ENCODE measurements around the gene EFNA5. TPM values are rescaled to one million over a fixed set of nuclear protein-coding genes. Genes with fewer than 3 reads are reported as not detected.

EFNA5 gene
- total RNA-seq, 1 experiment from 2014 or later: 0.22 TPM

GRCh38 chr5:107514305-107514704 is 156.4 kb downstream of the EFNA5 start:
- ChIA-PET CTCF (no interaction called here), POLR2A (no interaction called here), RAD21 (ENCODE audit: low non-redundant PET in 1 of 2, low total read pairs in 2 of 2, uncharacterized antibody in 2 of 2, unreplicated experiment in 2 of 2) (no interaction called here)
- no peak overlapping the region for H3K4me2 ChIP-seq (ENCODE audit: low read length)
- intact Hi-C loops (cut with micrococcal nuclease): no loop called here
- ATAC-seq: no peak
- TF ChIP-seq ZBTB33 (IDR thresholded peaks at IDR 0.05; ENCODE audit: extremely low read depth, insufficient replicate concordance, low read length) (no peak), CEBPB (IDR thresholded peaks at IDR 0.05; ENCODE audit: low read depth) (no peak), EZH2 (IDR thresholded peaks at IDR 0.05) (no peak), POLR2A (IDR thresholded peaks at IDR 0.05; ENCODE audit: borderline replicate concordance, extremely low read depth, insufficient read depth, insufficient read length) (no peak), FOSL1 (IDR thresholded peaks at IDR 0.05; ENCODE audit: low read depth) (no peak), EZH2phosphoT487 (IDR thresholded peaks at IDR 0.05; ENCODE audit: borderline replicate concordance) (no peak)
- H3K79me2 ChIP-seq (ENCODE audit: insufficient read depth, low read length): no peaks in the 10 kb centered on the region
- no peak overlapping the region for H3K4me3 ChIP-seq (replicated peaks in 1 of 2; ENCODE audit: low read depth in 1 of 2, low read length in 2 of 2)
- no peak overlapping the region for H3K27ac ChIP-seq (ENCODE audit: low read depth, low read length)
- no peak overlapping the region for H3K9ac ChIP-seq (ENCODE audit: low read length)
- BruUV-seq (replicated peaks): no TSS peak
- H4K20me1 ChIP-seq (ENCODE audit: insufficient read depth): no peaks in the 10 kb centered on the region
- H3K27me3 ChIP-seq (ENCODE audit: insufficient read depth, low read length): no peaks in the 10 kb centered on the region
- H3K36me3 ChIP-seq (ENCODE audit: control insufficient read depth in 1 of 2, insufficient read depth in 2 of 2, low read length in 2 of 2): no peaks in the 10 kb centered on the region
- H3K4me1 ChIP-seq (ENCODE audit: control insufficient read depth in 1 of 2, insufficient read depth in 2 of 2, low read length in 2 of 2): no peaks in the 10 kb centered on the region
- H2AFZ ChIP-seq (ENCODE audit: low read depth, low read length, poor library complexity, severe bottlenecking): no peak overlapping the region
- H3K9me3 ChIP-seq (ENCODE audit: control insufficient read depth in 1 of 2, insufficient read depth in 1 of 2, low read depth in 1 of 2, low read length in 2 of 2): no peaks in the 10 kb centered on the region
- no peaks in the 10 kb centered on the region for H3K9me2 ChIP-seq (ENCODE audit: insufficient read depth)
- no peak for DNase-seq (ENCODE audit: low read depth, low spot score)

GRCh38 chr5:107513337-107514085 is 157.2 kb downstream of the EFNA5 start:
- Histone ChIP-seq H3K4me2 (ENCODE audit: low read length) (no peak overlapping the region), H3K27me3 (ENCODE audit: insufficient read depth, low read length) (no peaks in the 10 kb centered on the region), H3K4me3 (replicated peaks in 1 of 2; ENCODE audit: low read depth in 1 of 2, low read length in 2 of 2) (no peak overlapping the region), H3K9ac (ENCODE audit: low read length) (no peak overlapping the region), H3K79me2 (ENCODE audit: insufficient read depth, low read length) (no peaks in the 10 kb centered on the region), H3K36me3 (ENCODE audit: control insufficient read depth in 1 of 2, insufficient read depth in 2 of 2, low read length in 2 of 2) (no peaks in the 10 kb centered on the region), H4K20me1 (ENCODE audit: insufficient read depth) (no peaks in the 10 kb centered on the region), H3K27ac (ENCODE audit: low read depth, low read length) (no peak overlapping the region), H3K9me3 (ENCODE audit: control insufficient read depth in 1 of 2, insufficient read depth in 1 of 2, low read depth in 1 of 2, low read length in 2 of 2) (no peaks in the 10 kb centered on the region), H3K9me2 (ENCODE audit: insufficient read depth) (no peaks in the 10 kb centered on the region), H3K4me1 (ENCODE audit: control insufficient read depth in 1 of 2, insufficient read depth in 2 of 2, low read length in 2 of 2) (no peaks in the 10 kb centered on the region), H2AFZ (ENCODE audit: low read depth, low read length, poor library complexity, severe bottlenecking) (no peak overlapping the region)
- DNase-seq (ENCODE audit: low read depth, low spot score): no peak
- TF ChIP-seq POLR2AphosphoS5 (IDR thresholded peaks at IDR 0.05; ENCODE audit: low read depth, low read length): no peak
- TF ChIP-seq SRF (IDR thresholded peaks at IDR 0.05; ENCODE audit: low read depth): no peak
- no peak for TF ChIP-seq RAD21 (IDR thresholded peaks at IDR 0.05; ENCODE audit: low read depth)
- TF ChIP-seq EZH2 (IDR thresholded peaks at IDR 0.05): no peak
- no peak for TF ChIP-seq CBX3 (IDR thresholded peaks at IDR 0.05; ENCODE audit: low read depth)
- no peak for TF ChIP-seq ZNF274 (IDR thresholded peaks at IDR 0.05; ENCODE audit: low read depth, low read length)
- no peak for ATAC-seq
- BruUV-seq (replicated peaks): no TSS peak
- intact Hi-C loops (cut with micrococcal nuclease): no loop called here
- POLR2A ChIA-PET: no interaction called here
- CTCF ChIA-PET: no interaction called here
- RAD21 ChIA-PET (ENCODE audit: low non-redundant PET in 1 of 2, low total read pairs in 2 of 2, uncharacterized antibody in 2 of 2, unreplicated experiment in 2 of 2): no interaction called here
